ENCODE results near the gene PDHA2.

GRCh38 chr4:95867919-95868318 lies 28.0 kb downstream of the PDHA2 start:
- TF ChIP-seq TARDBP (IDR thresholded peaks at IDR 0.05) (no peak), HDGF (IDR thresholded peaks at IDR 0.05; ENCODE audit: borderline replicate concordance) (no peak), SP1 (IDR thresholded peaks at IDR 0.05) (no peak), FOXM1 (IDR thresholded peaks at IDR 0.05; ENCODE audit: borderline replicate concordance) (no peak), FOXA1 (IDR thresholded peaks at IDR 0.05) (no peak), CTBP1 (IDR thresholded peaks at IDR 0.05; ENCODE audit: borderline replicate concordance) (no peak), SUZ12 (IDR thresholded peaks at IDR 0.05) (no peak), BHLHE40 (IDR thresholded peaks at IDR 0.05; ENCODE audit: borderline replicate concordance) (no peak), ARNT (IDR thresholded peaks at IDR 0.05) (no peak), ELF4 (IDR thresholded peaks at IDR 0.05) (no peak), FOXK2 (IDR thresholded peaks at IDR 0.05) (no peak), LEF1 (IDR thresholded peaks at IDR 0.05; ENCODE audit: borderline replicate concordance) (no peak), NFRKB (IDR thresholded peaks at IDR 0.05) (no peak), ZNF384 (IDR thresholded peaks at IDR 0.05) (no peak)

All from HEK293T (cell line).